ACC112 (cell line): ENCODE results near the gene TPX2.
"Not testable (repeated sequence)": the region's sequence is repeated elsewhere in the genome, so short reads cannot be mapped to it uniquely, and the experiment has no call there.

ENCODE experiments used
- H2AFZ ChIP-seq: fragments of 200-600 bp; sonication (generic); one replicate; pipeline ENCODE4 v1.6.0; 2017; ENCODE audit warnings: antibody characterized with exemption, low read length; ENCODE audit not compliant: unreplicated experiment
- H3K27ac ChIP-seq: fragments of 200-600 bp; sonication (generic); 2 replicates; pipeline ENCODE4 v1.5.1; 2014; ENCODE audit warnings: low read depth, mild to moderate bottlenecking, antibody characterized with exemption, low read length, moderate library complexity
- H3K27me3 ChIP-seq: fragments of 200-600 bp; sonication (generic); 2 replicates; pipeline ENCODE4 v1.6.1; 2014; ENCODE audit warnings: mild to moderate bottlenecking, antibody characterized with exemption, low read length, moderate library complexity, mixed read lengths; ENCODE audit not compliant: insufficient read depth
- H3K36me3 ChIP-seq: fragments of 200-600 bp; sonication (generic); 2 replicates; pipeline ENCODE4 v1.6.1; 2016; ENCODE audit warnings: mild to moderate bottlenecking, antibody characterized with exemption, low read length, moderate library complexity, mixed read lengths; ENCODE audit not compliant: insufficient read depth
- H3K4me1 ChIP-seq: fragments of 200-600 bp; sonication (generic); one replicate; pipeline ENCODE4 v1.6.1; 2016; ENCODE audit warnings: low read length, mixed read lengths; ENCODE audit not compliant: insufficient read depth, unreplicated experiment, control insufficient read depth
- H3K4me3 ChIP-seq: fragments of 200-600 bp; sonication (generic); 2 replicates; pipeline ENCODE4 v1.5.1; 2014; ENCODE audit warnings: mild to moderate bottlenecking, low read depth, low read length
- H3K79me2 ChIP-seq: fragments of 200-600 bp; sonication (generic); one replicate; pipeline ENCODE4 v1.6.0; 2016; ENCODE audit warnings: low read length; ENCODE audit not compliant: control insufficient read depth, unreplicated experiment, insufficient read depth

Gene TPX2

DNA sequence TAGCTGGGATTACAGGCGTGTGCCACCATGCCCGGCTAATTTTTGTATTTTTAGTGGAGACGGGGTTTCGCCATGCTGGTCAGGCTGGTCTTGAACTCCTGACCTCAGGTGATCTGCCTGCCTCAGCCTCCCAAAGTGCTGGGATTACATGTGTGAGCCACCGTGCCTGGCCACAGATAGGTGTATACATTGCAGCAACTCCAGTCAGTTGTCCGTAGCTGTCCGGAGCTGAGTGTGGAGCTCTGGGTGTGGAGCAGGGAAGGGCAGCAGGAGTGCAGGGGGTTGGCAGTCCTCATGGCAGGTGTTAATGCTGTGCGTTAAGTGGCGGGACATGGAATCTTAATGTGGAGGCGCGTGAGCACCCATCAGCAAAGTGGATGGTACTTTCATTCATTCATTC is 88.9 kb downstream of the TPX2 start:
- H3K4me1 ChIP-seq, H3K79me2 ChIP-seq, H2AFZ ChIP-seq, H3K27ac ChIP-seq, H3K36me3 ChIP-seq, H3K27me3 ChIP-seq, H3K4me3 ChIP-seq: not testable (repeated sequence)

DNA sequence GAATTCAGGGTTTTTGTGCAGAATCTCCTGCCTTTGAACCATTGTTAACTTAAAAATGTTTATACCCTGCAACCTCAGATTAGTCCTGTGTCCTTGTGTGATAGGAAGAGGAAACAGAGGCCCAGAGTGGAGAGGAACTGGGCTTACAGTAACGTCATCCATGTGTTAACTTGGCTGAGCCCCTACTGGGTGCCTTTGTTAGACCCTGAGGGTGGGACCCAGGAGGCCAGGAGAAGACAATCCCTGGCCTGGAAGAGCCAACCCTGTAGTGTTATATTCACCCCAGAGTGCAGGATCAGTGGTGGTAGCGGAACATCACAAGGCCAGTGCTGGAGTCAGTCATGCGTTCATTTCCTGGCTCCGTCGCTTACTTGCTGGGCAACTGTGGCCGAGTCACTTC is 90.6 kb downstream of the TPX2 start:
- peaks cover under 1% of the 10 kb centered on the region for H3K4me1 ChIP-seq

DNA sequence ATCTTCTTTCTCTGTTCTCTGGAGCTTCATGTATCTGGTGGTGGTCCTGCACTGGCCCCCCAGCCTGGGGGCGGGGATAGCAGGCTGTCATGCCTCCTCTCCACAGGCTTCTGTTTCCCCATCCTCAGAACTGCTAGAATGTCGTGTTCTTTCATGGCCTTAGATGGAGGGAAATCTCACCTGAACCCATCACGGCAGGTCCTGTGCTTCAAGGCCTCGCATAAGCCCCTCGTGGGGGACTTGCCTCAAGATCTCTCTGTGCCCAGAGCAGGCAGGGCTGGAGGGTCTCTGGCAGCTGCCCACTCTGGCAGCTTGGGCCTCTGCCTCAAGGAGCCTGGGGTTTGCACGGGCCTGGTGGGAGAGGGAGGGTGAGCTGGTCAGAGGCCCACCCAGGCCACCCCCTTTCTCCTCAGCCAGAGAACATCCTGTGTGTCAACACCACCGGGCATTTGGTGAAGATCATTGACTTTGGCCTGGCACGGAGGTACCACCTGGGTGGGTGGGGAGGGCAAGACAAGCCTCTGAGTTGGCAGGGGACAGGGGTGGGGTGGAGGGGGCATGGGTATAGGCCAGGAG is 91.4 kb downstream of the TPX2 start:
- Histone ChIP-seq H3K27ac (no peak overlapping the region), H3K79me2 (no peaks in the 10 kb centered on the region), H3K27me3 (no peaks in the 10 kb centered on the region), H3K4me1 (peaks cover 3% of the 10 kb centered on the region), H3K4me3 (no peak overlapping the region), H3K36me3 (no peaks in the 10 kb centered on the region), H2AFZ (no peak overlapping the region)

More for the DNA sequence above, 90.6 kb downstream of the TPX2 start:
- Histone ChIP-seq H3K79me2 (no peaks in the 10 kb centered on the region), H3K27ac (no peak overlapping the region), H3K27me3 (no peaks in the 10 kb centered on the region), H3K4me3 (no peak overlapping the region), H2AFZ (no peak overlapping the region), H3K36me3 (no peaks in the 10 kb centered on the region)

DNA sequence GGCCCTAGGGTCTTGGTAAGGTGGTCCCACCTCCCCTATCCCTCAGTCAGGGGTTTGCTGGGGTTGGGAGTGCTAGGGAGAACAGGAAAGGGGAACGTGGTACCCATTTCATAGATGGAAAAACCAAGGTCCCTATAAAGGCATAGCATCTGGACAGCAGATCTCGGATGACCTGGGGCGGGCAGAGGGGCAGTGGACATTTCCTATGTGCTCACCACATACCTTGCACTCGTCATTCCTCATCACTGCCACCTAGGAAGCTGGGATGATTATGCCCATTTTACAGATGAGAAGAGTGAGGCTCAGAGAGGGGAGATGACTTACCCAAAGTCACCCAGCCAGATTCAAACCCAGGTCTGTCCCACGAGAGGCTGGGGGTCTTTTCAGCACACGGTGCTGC is 92.1 kb downstream of the TPX2 start:
- no peaks in the 10 kb centered on the region for H3K36me3 ChIP-seq

DNA sequence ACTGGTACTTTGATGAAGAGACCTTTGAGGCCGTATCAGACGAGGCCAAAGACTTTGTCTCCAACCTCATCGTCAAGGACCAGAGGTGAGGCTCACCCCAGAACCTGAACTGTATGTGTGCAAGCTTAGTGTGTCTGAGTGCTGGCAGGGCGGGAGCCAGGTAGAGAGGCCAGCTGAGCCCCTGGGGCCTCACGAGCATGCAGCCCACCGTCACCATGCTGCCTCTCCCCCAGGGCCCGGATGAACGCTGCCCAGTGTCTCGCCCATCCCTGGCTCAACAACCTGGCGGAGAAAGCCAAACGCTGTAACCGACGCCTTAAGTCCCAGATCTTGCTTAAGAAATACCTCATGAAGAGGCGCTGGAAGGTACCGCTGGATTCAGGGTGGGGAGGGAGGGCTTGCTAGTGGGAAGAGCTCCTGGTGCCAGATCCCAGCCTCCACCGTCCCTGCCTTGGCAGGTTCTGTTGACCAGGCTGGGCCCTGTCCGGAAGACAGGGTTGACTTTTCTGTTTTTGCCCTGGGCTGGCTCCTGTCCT is 92.7 kb downstream of the TPX2 start:
- H3K4me3 ChIP-seq, result no peak overlapping the region
- H3K27ac ChIP-seq, result no peak overlapping the region
- H2AFZ ChIP-seq, result no peak overlapping the region
- no peaks in the 10 kb centered on the region for H3K79me2 ChIP-seq
- H3K27me3 ChIP-seq, result no peaks in the 10 kb centered on the region
- peaks cover 16% of the 10 kb centered on the region for H3K4me1 ChIP-seq
- H3K36me3 ChIP-seq, result no peaks in the 10 kb centered on the region

More for the DNA sequence above, 92.1 kb downstream of the TPX2 start:
- H3K27ac ChIP-seq, result no peak overlapping the region
- H3K4me1 ChIP-seq, result peaks cover 10% of the 10 kb centered on the region
- H3K4me3 ChIP-seq, result no peak overlapping the region
- no peaks in the 10 kb centered on the region for H3K27me3 ChIP-seq
- no peak overlapping the region for H2AFZ ChIP-seq
- H3K79me2 ChIP-seq, result no peaks in the 10 kb centered on the region

DNA sequence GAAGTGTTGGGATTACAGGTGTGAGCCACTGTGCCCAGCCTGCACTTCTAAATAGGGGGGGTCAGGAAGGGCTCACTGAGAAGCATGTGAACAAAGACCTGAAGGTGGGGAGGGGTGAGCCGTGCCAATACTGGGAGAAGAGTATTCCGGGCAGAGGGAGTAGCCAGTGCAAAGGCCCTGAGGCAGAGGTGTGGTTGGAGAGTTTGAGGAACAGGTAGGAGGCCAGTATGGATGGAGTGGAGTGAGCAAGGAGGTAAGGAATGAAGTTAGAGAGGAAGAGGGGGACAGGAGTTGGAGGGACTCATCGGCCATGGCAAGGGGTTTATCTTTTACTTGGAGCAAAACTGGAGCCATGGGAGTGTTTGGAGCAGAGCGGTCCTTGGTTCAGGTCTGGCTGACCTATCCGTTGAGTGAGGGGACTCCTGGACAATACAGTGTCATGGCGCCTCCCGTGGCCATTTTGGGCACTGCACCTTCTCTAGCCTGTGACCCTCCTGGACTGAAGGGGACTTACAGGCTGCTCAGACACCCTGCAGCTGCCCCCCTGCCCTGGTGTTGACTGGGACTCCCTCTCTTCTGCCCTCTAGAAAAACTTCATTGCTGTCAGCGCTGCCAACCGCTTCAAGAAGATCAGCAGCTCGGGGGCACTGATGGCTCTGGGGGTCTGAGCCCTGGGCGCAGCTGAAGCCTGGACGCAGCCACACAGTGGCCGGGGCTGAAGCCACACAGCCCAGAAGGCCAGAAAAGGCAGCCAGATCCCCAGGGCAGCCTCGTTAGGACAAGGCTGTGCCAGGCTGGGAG is 94.2 kb downstream of the TPX2 start:
- Histone ChIP-seq H3K4me1 (peaks cover 30% of the 10 kb centered on the region), H3K27me3 (no peaks in the 10 kb centered on the region), H3K36me3 (no peaks in the 10 kb centered on the region), H2AFZ (no peak overlapping the region), H3K4me3 (no peak overlapping the region), H3K79me2 (no peaks in the 10 kb centered on the region), H3K27ac (no peak overlapping the region)

DNA sequence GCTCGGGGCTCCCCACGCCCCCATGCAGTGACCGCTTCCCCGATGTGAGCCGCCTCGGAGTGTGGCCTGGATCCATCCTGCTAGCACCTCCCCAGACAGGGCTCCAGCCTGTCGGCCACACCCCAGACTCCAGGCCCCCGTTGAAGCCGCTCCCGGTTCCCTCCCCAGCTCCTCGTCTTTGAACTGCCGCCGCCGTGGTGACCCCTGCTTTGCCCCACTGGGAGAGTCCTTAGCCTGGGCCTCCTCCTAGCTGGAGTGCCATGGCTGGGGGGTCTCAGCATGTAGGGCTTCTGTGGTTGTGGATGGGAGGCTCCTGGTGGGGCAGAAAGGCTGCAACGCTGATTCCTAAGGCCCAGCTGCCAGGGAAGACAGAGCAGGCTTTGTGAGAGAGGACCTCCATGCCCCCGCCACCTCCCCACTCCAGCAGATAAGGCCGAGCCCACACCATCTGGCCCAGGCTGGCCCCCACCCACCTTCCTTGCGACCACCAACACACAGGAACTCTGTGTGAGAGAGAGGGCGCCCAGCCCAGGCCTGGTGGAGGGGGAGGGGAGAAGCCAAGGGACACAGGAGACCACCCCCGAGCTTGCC is 94.9 kb downstream of the TPX2 start:
- Histone ChIP-seq H3K27me3 (no peaks in the 10 kb centered on the region), H3K79me2 (no peaks in the 10 kb centered on the region), H2AFZ (no peak overlapping the region), H3K4me1 (peaks cover 36% of the 10 kb centered on the region), H3K36me3 (no peaks in the 10 kb centered on the region), H3K27ac (no peak overlapping the region), H3K4me3 (no peak overlapping the region)

DNA sequence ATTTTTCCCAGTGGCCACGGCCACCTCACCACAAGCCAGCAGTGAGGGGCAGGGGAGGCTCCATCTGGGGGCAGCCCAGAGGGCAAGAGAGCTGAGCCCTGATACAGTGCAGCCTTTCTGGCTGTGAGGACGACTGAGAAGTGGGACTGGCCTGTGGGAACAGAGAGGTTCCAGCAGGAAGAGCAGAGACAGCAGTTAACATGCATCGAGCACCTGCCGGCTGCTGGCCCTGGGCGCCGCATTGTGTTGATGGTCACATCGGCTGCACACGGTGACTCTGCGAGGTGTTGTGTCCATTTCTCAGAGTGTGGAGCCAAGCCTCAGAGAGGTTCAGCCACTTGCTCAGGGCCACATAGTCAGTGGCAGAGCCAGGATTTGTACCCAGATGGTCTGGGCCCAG is 96.5 kb downstream of the TPX2 start:
- H3K27ac ChIP-seq, result no peak overlapping the region
- H3K27me3 ChIP-seq, result no peaks in the 10 kb centered on the region
- no peak overlapping the region for H2AFZ ChIP-seq
- H3K4me1 ChIP-seq, result peaks cover 36% of the 10 kb centered on the region
- H3K4me3 ChIP-seq, result no peak overlapping the region
- H3K36me3 ChIP-seq, result no peaks in the 10 kb centered on the region
- H3K79me2 ChIP-seq, result no peaks in the 10 kb centered on the region

DNA sequence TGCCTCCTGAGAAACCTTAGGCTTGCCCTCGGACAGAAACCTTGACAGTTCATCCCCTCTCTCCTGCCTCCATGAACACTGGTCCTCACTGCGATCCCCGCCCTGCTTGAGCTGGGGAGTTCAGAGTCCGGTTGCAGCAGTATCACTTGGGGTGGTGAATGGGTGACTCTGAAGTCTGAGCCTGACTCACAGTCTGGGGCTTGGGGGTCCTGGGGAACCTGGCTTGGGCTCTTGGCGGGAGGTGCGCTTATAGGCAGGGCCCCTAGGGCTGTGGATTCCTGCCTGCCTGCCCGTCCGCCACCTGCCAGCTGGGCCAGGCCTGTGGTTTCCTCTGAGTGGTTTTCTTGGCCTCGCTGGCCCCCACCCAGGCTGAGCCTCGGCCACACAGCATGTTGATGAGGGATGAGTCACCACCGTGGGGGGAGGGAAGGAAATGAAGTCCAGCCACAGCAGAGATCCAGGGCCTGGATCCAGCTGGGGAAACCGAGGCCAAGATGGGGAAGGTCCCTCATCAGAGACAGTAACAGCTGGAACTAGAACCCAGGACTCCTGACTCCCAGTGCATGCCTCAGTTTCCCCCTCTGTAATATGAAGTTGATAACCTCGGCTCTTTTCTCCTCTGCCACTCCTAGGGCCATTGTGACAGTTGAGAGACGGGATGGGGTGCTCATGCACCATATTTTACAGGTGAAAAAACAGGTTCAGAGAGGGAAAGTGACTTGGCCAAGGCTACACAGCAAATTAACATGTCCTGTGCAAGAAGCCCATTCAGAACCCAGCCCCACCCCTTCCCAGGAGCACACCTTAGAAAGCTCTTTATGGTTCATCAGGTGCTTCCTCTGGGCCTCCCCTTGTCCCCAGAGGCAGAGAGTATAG is 97.1 kb downstream of the TPX2 start:
- Histone ChIP-seq H2AFZ (no peak overlapping the region), H3K27ac (no peak overlapping the region), H3K4me3 (no peak overlapping the region), H3K36me3 (no peaks in the 10 kb centered on the region), H3K79me2 (no peaks in the 10 kb centered on the region), H3K27me3 (no peaks in the 10 kb centered on the region), H3K4me1 (peaks cover 42% of the 10 kb centered on the region)

DNA sequence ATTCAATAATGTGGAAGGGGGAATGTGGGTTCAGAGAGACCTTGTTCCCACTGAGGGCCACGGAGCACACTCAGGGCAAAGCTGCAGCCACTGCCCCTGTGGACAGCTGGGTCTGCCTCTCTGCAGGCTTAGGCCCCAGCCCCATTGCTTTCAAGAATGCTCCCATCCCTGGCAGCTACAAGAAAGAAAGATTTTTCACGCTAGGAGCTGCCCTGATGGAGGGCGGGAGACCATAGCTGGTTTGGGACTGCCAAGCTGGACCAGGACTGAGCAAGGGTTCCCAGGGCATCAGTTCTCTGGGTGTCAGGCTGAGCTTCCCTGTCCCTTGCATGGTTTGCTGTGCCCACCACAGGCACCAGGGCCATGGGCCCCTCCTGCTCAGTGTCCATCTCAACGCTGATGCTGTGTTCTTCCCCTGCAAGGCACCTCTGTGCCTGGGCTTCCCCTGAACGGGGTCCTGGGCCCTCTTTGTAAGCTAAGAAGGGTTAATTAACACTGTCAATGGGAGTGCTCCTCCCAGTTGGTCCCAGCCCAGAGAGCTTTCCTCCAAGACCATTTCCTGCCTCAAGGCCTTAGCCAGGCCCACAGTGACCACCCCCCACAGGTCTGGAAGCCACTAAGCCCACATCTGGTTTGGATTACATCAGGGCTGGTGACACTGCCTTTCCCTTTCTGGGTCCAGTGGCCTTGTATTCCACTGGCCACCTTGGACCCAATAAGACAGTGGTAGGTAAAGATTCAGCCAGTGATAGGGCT is 97.9 kb downstream of the TPX2 start:
- no peaks in the 10 kb centered on the region for H3K79me2 ChIP-seq
- no peak overlapping the region for H2AFZ ChIP-seq
- peaks cover 50% of the 10 kb centered on the region for H3K4me1 ChIP-seq
- H3K36me3 ChIP-seq, result no peaks in the 10 kb centered on the region
- peak overlapping the region; percentile 15; the same call in 1 of the 2 replicates for H3K4me3 ChIP-seq
- no peaks in the 10 kb centered on the region for H3K27me3 ChIP-seq
- H3K27ac ChIP-seq, result peak overlapping the region; percentile 34; the same call in 1 of the 2 replicates
